ENCODE results near the gene SORCS2. TPM values are rescaled to one million over a fixed set of nuclear protein-coding genes. Genes with fewer than 3 reads are reported as not detected.

SORCS2 gene
- total RNA-seq, 1 experiment from 2014 or later: not detected

DNA sequence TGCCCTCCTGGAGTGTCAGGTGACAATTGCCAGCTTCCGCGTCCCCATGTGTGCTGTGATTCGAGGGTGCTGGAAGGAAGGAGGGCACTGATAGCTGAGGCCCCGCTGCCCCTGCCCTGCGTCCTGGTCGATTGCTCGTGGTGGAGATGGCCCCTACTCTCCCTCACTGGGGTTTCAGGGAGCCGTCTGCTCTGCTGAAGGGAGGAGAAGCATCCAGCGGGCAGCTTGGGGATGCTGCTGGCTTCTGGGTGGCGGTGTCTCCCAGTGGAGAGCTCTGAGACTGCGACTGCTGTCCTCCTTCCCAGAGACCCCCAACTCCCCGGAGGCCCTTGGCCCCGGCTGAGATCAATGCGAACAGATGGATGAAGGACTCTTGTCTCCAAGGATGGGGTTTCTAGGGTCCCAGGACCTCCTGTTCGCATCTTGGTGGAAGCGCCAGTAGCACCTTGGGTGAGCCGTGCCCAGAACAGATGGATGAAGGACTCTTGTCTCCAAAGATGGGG is 143.8 kb downstream of the SORCS2 start:
- DNase-seq (ENCODE audit: low spot score): no peak
- in situ Hi-C loops (cut with HindIII; ENCODE audit: low sequenced_read_pairs): no loop called here

GRCh38 chr4:7336732-7337131 is 144.4 kb downstream of the SORCS2 start:
- no peak for DNase-seq (ENCODE audit: low spot score)
- in situ Hi-C loops (cut with HindIII; ENCODE audit: low sequenced_read_pairs): no loop called here

- in situ Hi-C loops (cut with HindIII; ENCODE audit: low sequenced_read_pairs): no loop called here
- no peak for DNase-seq (ENCODE audit: low spot score)
Observed at GRCh38 chr4:7337196-7338058, 145.1 kb downstream of the SORCS2 start.

DNA sequence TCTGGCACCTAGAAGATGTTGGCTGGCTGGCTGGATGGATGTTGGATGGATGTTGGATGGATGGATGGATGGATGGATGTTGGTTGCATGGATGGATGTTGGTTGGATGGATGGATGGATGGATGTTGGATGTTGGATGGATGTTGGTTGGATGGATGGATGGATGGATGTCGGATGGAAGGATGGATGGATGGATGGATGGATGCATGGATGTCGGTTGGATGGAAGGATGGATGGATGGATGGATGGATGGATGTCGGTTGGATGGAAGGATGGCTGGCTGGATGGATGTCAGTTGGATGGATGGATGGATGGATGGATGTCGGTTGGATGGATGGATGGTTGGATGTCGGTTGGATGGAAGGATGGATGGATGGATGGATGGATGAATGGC is 145.7 kb downstream of the SORCS2 start:
- no peak for DNase-seq (ENCODE audit: low spot score)
- in situ Hi-C loops (cut with HindIII; ENCODE audit: low sequenced_read_pairs): no loop called here

DNA sequence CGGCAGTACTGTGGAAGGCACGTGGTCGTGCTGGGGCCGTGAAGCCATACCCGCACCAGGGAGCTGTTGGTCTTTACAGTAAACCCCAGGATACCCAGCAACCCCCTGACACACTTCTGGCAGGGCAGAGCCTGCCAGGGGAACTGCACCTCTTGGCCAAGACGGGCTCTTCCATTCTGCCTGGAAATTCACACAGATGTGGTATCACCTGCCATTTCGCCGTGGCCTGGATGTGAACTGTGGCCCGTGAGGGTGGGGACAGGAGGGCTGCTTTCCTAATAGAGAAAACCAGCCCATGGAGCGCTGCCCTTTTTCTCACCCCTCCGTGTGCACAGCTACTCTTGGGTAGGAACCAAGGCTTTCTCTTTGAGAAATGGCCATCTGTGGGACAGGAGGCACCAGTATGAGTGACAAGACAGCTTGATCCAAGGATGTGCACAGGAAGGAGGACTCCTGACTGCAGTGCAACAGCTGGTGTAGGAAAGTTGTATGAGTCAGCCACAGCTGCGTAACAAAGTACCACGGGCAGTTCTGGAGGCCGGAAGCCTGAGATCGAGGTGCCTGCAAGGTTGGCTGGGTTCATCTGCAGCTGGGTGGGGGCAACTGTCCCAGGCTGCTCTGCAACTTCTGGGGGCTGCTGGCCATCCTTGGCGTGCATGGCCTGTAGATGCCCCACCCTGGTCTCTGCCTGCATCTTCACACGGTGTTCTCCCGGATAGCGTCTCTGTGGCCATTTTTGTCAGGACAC is 146.7 kb downstream of the SORCS2 start:
- in situ Hi-C loops (cut with HindIII; ENCODE audit: low sequenced_read_pairs): no loop called here
- DNase-seq (ENCODE audit: low spot score): no peak

- no peak for DNase-seq (ENCODE audit: low spot score)
- in situ Hi-C loops (cut with HindIII; ENCODE audit: low sequenced_read_pairs): no loop called here
Observed at GRCh38 chr4:7339751-7340552, 147.6 kb downstream of the SORCS2 start.

DNA sequence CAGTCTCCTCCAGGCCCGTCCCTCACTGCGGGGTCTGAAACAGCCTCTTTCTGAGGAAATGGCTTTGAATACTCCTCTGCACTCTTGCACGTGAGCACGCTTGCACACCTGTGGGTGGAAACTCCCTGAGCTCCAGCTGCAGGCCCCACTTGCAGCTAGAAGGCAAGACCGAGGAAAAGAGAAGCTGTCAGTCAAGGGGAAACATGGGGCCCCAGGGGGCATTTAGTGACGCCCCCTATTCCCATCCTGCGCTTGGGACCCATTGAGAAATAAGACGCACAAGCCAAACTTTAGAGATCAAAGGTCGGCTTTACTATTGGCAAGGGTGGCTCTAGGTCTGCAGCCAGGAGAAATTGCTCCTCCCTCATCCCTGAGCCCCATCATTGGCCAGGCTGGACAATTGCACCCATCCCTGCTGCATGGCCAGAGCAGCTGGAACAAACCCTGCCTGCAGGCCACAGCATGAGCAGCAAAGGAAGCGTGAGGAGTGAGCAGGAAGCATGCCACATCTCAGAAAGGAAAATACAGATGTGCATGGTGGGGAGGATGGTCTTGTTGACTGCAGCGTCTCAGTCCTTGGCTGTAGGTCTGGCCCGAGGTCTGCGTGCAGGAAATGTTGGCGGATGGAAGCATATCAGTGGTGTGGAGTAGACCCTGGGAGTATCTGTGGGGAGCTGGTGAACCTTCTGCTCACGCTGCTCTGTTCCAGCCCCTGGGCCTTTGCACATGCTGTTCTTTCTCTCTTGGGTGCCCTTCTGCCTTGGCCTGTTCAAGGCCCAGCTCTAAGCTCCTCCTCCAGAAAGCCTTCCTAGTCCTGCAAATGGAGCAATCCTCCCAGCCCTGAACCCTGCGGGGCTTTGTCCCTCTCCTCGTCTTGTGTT is 148.5 kb downstream of the SORCS2 start:
- DNase-seq (ENCODE audit: low spot score): no peak
- in situ Hi-C loops (cut with HindIII; ENCODE audit: low sequenced_read_pairs): no loop called here

GRCh38 chr4:7341491-7342222 is 149.3 kb downstream of the SORCS2 start:
- no peak for DNase-seq (ENCODE audit: low spot score)

GRCh38 chr4:7342223-7343080 is 150.1 kb downstream of the SORCS2 start:
- in situ Hi-C loops (cut with HindIII; ENCODE audit: low sequenced_read_pairs): no loop called here
- DNase-seq (ENCODE audit: low spot score): peak; percentile 89

More at GRCh38 chr4:7341491-7342222, 149.3 kb downstream of the SORCS2 start:
- in situ Hi-C loops (cut with HindIII; ENCODE audit: low sequenced_read_pairs): no loop called here

DNA sequence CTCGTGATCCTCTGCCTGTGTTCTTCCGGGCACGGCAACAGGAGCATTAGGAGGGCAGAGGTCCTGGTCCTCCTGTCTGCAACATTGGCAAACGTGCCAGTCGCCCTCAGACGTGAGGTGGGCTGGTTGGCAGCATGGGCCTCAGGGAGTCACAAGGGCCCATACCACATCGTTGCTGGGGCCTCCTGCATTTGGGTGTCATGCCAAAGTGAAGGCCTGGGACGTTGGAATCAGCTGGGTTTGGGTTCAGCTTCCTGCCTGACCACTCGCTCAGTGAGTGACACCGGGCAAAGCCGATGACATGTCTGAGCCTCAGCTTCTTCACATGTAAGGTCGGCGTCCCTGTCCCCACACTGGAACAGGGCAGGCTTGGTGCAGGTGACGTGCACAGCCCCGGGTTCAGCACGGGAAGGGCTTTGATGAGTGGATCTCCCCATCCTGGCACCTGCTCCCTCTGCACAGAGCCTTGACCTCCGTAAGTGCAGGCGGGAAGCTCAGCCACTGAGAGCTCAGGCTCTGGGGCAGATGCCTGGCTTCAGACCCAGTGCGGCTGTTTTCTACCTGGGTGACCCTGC is 150.8 kb downstream of the SORCS2 start:
- in situ Hi-C loops (cut with HindIII; ENCODE audit: low sequenced_read_pairs): no loop called here
- DNase-seq (ENCODE audit: low spot score): no peak

DNA sequence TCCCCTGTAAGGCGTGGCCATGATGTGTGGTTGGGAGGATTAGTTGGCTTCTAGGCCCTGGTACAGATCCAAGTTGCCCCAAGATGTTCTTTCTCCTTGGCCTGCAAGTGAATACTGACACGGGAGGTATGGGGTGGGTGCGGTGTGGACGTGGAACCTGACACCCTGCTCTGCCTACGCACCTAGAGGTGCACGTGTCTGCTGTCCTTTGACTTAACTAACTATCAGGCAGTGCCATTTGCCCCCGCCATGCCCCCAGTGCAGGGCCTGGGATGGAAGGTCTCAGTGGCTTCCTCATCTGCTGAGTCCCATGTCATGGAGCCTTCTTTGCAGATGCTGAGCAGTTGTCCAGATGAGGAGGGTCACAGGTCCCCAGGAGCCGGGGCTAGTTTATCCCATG is 151.6 kb downstream of the SORCS2 start:
- in situ Hi-C loops (cut with HindIII; ENCODE audit: low sequenced_read_pairs): no loop called here
- no peak for DNase-seq (ENCODE audit: low spot score)

DNA sequence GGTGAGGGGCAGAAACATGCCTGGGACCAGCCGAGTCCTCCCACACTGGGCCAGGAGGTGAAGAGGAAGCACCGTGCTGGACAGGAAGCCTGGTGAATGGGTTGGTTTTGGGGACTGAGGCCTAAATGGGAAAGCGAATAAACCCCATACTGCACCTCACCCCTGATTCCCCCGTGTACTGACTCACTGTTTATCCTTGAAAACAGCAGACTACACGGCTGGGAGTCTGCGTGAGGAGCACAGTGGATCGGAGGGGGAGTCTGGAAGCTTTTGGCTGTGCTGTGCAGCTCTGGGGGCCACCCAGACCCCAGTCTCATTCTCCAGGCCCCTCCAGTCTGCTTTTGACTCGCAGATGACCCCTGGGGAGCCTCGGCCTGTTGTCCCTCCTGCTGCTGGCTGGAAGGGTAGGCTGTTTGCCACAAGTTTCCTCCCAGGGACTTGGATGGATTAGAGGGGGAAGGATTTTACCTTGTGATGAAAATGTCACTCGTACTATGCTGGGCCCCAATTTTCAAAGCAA is 152.4 kb downstream of the SORCS2 start:
- in situ Hi-C loops (cut with HindIII; ENCODE audit: low sequenced_read_pairs): no loop called here
- DNase-seq (ENCODE audit: low spot score): no peak

DNA sequence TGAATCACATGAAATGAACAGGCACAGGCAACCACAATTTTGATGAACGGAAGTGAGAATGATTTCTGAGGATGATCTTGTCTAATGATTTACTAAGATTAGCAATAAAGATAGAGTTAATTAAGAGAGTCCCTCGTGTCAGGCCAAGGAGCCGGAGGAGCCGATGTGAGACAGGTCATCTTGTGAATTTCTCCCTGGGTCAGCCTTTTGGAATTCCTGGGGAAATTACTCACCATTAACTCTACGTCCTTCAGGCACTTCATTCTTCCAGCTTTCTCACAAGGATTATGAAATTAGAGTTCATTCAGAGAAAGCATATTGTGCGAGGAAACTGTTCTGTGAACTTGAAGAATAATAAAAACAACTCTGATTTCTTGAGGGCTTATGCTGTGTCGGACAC is 155.6 kb downstream of the SORCS2 start:
- in situ Hi-C loops (cut with HindIII; ENCODE audit: low sequenced_read_pairs): no loop called here
- DNase-seq (ENCODE audit: low spot score): no peak

DNA sequence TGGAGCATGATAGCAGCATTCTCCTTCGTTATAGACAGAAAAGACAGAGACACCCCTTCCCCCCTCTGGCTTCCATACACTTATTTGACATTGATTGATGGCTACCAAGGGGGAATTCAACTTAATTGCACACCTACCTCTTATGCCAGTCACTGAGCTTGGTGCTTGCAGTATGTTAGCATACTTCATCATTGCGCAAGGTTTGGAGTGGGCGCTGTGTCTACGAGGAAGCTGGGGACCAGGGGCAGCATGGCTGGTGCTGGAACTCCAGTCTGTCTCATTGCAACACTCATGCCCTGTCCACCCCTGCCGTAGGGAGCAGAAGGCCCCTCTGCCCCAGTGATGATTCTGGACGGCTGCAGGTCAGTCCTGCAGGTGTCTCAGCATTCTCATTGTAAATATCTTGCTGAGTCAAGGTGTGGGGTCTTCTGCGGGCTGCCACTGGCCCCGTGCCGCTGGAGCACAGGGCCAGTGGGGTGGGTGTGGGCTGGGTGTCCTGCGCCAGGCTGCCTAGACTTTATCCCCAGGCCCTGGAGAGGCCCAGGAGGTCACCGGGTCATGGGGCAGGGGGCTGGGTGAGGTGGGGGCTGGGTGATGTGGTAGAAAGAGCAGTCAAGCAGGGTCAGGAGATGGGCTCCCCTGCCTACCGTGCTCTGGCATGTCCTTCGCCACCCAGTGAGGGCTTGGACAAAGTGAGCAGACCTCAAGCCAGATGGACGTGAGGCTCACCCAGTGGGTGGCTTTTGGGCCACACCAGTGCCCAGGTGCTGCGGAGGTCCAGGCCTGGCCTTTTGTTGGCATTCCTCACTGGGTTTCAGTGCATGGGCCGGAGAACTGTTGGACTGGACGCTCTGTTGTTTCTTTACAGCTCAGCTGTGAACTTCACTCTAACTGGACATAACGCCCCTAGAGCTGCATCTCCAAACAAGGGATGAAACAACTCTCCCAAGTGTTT is 156.9 kb downstream of the SORCS2 start:
- peak; percentile 91 for DNase-seq (ENCODE audit: low spot score)
- in situ Hi-C loops (cut with HindIII; ENCODE audit: low sequenced_read_pairs): no loop called here

- no peak for DNase-seq (ENCODE audit: low spot score)
- in situ Hi-C loops (cut with HindIII; ENCODE audit: low sequenced_read_pairs): no loop called here
Observed at GRCh38 chr4:7350396-7350795, 158.1 kb downstream of the SORCS2 start.

GRCh38 chr4:7351014-7351413 is 158.7 kb downstream of the SORCS2 start:
- no peak for DNase-seq (ENCODE audit: low spot score)
- in situ Hi-C loops (cut with HindIII; ENCODE audit: low sequenced_read_pairs): no loop called here

Measured in G401 (cell line).